ENCODE results near the gene ANKRD7.

The ANKRD7 gene

GRCh38 chr7:118280319-118281012, 56.0 kb downstream of the ANKRD7 start:
- H3K9me3 Mint-ChIP-seq: no peaks in the 10 kb centered on the region

GRCh38 chr7:118281196-118281595, 56.7 kb downstream of the ANKRD7 start:
- H3K4me1 Mint-ChIP-seq (ENCODE audit: low read depth): no peaks in the 10 kb centered on the region
- H3K36me3 Mint-ChIP-seq (ENCODE audit: low read depth): no peaks in the 10 kb centered on the region
- no peak overlapping the region for H3K4me3 Mint-ChIP-seq
- H3K27me3 Mint-ChIP-seq: peaks cover 58% of the 10 kb centered on the region
- no peaks in the 10 kb centered on the region for H3K9me3 Mint-ChIP-seq
- H3K27ac Mint-ChIP-seq: no peak overlapping the region

More at GRCh38 chr7:118280319-118281012, 56.0 kb downstream of the ANKRD7 start:
- Mint-ChIP-seq H3K36me3 (ENCODE audit: low read depth) (no peaks in the 10 kb centered on the region), H3K27ac (no peak overlapping the region), H3K27me3 (peaks cover 62% of the 10 kb centered on the region), H3K4me3 (no peak overlapping the region), H3K4me1 (ENCODE audit: low read depth) (no peaks in the 10 kb centered on the region)

DNA sequence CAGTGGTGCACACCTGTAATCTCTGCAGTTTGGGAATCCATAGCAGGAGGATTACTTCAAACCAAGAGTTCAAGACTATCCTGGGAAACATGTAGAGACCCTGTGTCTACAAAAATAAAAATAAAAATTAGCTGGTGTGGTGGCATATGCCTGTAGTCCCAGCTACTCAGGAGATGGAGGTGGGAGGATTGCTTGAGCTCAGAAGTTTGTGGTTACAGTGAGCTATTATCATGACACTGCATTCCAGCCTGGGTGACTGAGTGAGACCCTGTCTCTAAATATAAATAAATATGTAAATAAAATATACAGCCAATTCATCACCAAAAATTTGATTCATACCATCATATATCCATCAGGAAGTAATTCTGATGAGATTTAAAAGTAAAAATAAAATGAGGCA, 60.9 kb downstream of the ANKRD7 start:
- H3K36me3 Mint-ChIP-seq (ENCODE audit: low read depth): peaks cover 4% of the 10 kb centered on the region
- H3K9me3 Mint-ChIP-seq: peaks cover 20% of the 10 kb centered on the region
- H3K27me3 Mint-ChIP-seq: peaks cover 60% of the 10 kb centered on the region
- no peak overlapping the region for H3K4me3 Mint-ChIP-seq
- H3K4me1 Mint-ChIP-seq (ENCODE audit: low read depth): peaks cover 33% of the 10 kb centered on the region
- H3K27ac Mint-ChIP-seq: no peak overlapping the region

DNA sequence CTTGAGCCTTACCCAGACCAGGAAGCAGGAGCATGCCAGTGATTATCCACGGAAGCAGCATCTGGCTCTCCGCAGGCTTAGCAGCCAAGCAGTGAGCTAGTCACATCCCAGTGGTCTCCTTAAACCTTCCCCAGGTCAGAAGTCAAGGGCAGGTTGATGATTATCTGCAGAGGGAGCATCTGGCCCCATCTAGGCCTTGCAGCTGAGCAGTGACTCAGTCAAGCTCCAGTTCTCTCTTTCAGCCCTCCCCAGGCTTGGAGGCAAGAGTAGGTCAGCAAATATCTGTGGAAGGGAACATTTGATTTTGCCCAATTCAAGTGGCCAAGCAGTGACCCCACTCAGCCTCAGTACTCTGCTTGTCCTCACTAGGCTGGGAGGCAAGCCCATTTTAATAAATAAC, 61.6 kb downstream of the ANKRD7 start:
- Mint-ChIP-seq H3K27me3 (peaks cover 53% of the 10 kb centered on the region), H3K4me1 (ENCODE audit: low read depth) (peaks cover 33% of the 10 kb centered on the region), H3K36me3 (ENCODE audit: low read depth) (peaks cover 4% of the 10 kb centered on the region), H3K9me3 (peaks cover 21% of the 10 kb centered on the region), H3K4me3 (no peak overlapping the region), H3K27ac (no peak overlapping the region)

DNA sequence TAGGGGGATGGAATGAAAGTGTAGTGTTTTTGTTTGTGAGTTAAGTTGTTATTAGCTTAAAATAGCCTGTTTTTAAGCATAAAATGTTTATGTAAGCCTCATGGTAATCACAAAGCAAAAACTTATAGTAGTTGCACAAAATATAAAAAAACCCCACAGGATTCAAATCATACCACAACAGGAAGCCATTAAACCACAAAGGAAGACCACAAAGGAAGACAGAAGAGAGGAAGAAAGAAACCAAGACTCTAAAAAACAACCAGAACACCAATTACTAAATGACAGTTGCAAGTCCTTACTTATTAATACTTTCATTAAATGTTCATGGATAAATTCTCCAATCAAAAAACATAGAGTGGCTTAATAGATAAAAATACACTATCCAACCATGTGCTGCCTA, 63.6 kb downstream of the ANKRD7 start:
- peak overlapping the region; percentile 54 for H3K4me3 Mint-ChIP-seq
- H3K36me3 Mint-ChIP-seq (ENCODE audit: low read depth): peaks cover 8% of the 10 kb centered on the region
- H3K4me1 Mint-ChIP-seq (ENCODE audit: low read depth): peaks cover 33% of the 10 kb centered on the region
- H3K27ac Mint-ChIP-seq: peak overlapping the region; percentile 82
- peaks cover 30% of the 10 kb centered on the region for H3K9me3 Mint-ChIP-seq
- peaks cover 55% of the 10 kb centered on the region for H3K27me3 Mint-ChIP-seq

DNA sequence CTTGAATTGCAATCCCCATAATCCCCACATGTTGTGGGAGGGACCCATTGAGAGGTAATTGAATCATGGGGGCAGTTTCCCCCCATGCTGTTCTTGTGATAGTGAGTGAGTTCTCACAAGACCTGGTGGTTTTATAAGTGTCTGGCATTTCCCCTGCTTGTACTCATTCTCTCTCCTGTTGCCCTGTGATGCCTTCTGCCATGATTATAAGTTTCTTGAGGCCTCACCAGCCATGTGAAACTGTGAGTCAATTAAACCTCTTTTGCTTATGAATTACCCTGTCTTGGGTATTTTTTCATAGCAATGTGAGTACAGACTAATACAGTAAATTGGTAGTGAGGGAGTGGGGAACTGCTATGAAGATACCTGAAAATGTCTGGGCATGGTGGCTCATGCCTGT, 65.0 kb downstream of the ANKRD7 start:
- Mint-ChIP-seq H3K4me1 (ENCODE audit: low read depth) (peaks cover 33% of the 10 kb centered on the region), H3K4me3 (no peak overlapping the region), H3K27me3 (peaks cover 49% of the 10 kb centered on the region), H3K9me3 (peaks cover 30% of the 10 kb centered on the region), H3K27ac (no peak overlapping the region), H3K36me3 (ENCODE audit: low read depth) (peaks cover 8% of the 10 kb centered on the region)

Data from stimulated activated naive CD8-positive, alpha-beta T cell treated with anti-CD3 and anti-CD28 coated beads, Interleukin-15, Interleukin-2, amounts not matched to agents 100 ng/mL and 50 ng/mL, for 24 hours (primary cell).